ENCODE results near the gene KRT23. TPM values are rescaled to one million over a fixed set of nuclear protein-coding genes. Genes with fewer than 3 reads are reported as not detected.
A peak's percentile ranks its signal among the peaks of the same experiment; 100 is the strongest.

The KRT23 gene
- total RNA-seq, 2 donors from 2014 or later = 0.24 to 0.37 TPM

DNA sequence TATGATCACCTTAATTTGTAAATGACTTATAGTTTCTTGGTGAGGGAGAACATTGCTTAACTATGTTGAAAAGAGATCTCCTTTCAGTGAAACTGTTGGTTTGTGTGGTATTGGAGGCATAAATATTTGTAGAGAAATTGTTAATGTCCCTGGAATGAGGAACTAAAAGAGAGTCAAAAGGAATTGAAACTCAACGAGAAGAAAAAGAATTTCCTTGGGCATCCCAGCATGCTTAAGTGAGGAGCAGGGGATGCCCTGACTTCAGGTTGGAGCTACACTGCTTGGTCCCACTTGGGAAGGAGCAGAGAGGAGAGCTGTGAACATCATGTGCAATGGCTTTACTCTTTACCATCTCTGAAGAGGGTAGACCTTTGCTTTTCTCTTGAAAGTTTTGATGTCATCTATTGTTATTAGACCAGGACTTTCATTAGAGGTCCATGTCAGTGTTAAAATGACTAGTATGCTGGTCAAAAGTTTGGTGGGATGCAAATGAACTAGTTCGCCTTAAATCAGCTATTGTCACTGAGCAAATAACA lies 21.7 kb downstream of the KRT23 start:
- intact Hi-C loops (cut with DNase I) = no loop called here
- DNase-seq (ENCODE audit: low spot score) = no peak

DNA sequence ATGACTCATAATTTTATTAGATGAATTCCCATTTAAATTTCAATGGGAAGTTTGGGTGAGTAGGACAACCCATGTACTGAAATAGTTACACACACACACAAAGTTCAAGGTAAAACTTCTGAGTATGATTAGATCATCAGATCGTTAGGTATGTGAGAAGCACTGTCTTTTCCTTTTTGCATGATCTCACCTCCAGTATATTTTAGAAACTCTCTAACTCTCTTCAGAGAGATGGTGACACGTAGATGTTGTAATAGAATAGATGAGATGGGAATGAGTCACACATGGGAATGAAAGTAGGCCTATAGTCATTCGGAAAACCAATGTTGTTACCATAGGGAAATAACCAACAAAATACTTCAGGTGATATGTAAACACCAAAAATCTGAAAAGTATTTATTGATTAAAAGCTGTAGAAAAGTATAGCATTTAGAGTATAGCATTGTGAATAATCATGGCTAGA lies 22.2 kb downstream of the KRT23 start:
- intact Hi-C loops (cut with DNase I) = no loop called here
- no peak for DNase-seq (ENCODE audit: low spot score)

DNA sequence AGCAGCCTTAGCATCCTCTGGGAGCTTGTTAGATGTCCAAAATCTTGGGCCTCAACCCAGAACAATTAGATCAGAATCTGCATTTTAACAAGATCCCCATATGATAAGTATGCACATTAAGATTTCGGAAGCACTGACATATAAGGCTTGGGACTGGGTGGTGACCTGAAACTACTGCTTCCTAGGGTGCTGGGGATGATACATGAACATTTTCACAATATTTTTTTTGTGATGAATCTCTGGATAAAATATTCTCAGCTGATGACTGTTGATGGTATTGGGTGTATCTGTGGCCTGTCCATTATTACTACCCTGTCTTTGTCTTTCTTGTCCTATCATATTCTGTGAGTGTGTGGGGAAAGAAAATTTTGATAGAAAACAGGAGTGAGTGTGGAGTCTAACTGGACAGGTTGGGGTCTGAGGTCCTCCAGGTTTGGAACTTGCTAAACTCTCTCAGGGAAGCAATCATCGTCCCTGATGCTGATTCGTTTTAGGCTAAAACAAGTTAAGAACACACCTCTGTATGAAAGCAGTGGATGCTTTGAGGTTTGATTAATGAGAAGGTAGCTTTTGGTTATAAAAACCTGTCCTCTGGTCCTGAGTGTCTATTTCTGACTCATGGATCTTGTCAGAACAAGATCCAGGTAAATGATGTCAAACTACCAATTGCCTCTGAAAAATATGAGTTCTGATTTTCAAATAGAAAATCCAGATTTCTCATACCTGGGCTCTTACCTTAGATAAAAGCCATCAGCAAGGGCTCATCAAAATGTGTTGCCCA lies 23.2 kb downstream of the KRT23 start:
- no peak for DNase-seq (ENCODE audit: low spot score)
- intact Hi-C loops (cut with DNase I) = no loop called here

DNA sequence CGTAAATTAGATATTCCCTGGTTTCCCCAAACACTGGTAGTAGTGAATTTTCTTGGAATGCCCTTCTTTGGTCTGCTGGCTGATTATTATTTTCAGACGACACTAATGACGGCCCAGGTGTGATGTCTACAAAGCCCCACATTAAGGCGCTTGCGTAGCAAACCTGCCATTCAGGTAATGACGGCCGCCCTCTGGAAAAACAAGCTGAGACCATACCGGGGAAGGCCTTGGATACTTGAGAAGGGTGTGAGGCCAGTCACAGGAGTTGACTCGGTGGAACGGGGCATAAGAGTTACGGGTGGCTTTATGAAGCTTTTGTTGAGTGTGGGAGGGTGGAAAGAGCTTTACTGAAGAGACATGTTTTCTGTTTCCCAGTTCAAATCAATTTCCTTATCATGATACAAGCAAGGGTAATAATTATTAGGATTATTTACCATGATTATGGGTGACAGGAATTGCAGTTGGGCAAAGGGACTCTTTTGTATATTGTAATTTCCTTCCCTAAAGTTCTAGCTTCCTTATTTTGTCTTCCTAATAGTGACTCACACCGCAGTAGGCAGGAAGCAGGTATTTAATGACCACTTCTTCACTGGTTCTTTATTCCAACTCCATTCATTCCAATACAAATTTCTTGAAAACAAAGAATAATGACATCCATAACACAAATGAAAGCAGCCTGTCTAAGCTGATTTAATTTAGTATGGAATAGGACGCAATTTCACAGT lies 24.8 kb downstream of the KRT23 start:
- intact Hi-C loops (cut with DNase I) = no loop called here
- DNase-seq (ENCODE audit: low spot score) = no peak

DNA sequence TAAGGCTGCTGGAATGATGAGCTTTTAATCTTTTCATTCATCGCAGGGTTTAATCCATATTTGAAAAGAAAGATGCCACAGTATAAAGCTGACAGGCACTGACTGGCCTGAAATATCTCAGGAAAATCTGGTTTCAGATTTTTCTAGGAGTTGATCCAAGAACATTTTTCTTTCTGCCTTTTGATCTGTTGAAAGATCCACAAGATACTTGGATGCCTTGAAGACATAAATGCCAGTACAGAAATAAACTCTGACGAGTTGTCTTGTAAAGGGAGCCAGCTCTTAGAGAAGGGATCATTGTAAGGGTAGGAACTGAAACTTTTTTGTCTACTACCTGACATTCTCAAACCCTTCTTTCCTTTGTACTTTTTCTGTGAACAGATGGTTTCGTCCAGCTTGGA lies 27.0 kb downstream of the KRT23 start:
- intact Hi-C loops (cut with DNase I) = no loop called here
- no peak for DNase-seq (ENCODE audit: low spot score)

DNA sequence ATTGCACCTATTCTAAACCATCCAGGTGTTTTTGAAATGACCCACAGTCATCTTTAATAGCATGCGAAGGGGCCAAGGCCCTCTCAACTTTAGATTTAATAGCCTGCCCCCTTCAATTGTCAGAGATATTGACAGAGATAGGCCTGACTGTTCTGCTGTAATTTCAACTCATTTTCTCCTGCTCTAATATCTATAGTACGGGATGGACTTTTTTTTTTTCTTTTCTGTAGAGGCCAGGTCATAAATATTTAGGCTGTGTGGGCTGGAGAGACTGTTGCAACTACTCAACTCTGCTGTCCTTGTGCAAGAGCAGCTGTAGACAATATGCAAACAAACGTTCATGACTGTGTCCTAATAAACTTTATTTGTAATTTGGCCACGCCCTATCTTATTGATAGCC lies 27.7 kb downstream of the KRT23 start:
- intact Hi-C loops (cut with DNase I) = loop anchor here (5.0 to 10.0 kb wide), 5 partner anchors 415 to 755 kb away; no protein-coding TSS in a partner anchor
- DNase-seq (ENCODE audit: low spot score) = no peak

DNA sequence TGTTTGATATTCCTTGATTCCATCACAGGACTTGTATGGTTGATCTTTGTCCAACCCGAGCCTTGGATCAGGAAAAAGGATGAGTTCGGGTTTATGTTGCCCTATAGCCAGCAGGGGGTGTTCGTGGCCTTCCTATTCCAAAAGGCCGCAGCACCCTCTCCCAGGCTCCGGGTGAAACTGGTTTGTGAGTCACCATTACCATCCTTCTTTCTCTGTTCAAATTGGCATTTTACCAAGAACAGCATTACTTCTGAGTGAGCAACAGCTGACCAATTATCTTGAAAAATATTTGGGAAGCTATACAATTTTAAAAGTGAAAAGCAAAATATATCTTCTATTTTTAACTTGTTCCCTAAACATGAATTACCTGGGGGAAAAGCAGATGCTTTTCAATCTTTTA lies 28.1 kb downstream of the KRT23 start:
- DNase-seq (ENCODE audit: low spot score) = peak; percentile 92
- intact Hi-C loops (cut with DNase I) = loop anchor here (5.0 to 10.0 kb wide), 5 partner anchors 415 to 755 kb away; no protein-coding TSS in a partner anchor

DNA sequence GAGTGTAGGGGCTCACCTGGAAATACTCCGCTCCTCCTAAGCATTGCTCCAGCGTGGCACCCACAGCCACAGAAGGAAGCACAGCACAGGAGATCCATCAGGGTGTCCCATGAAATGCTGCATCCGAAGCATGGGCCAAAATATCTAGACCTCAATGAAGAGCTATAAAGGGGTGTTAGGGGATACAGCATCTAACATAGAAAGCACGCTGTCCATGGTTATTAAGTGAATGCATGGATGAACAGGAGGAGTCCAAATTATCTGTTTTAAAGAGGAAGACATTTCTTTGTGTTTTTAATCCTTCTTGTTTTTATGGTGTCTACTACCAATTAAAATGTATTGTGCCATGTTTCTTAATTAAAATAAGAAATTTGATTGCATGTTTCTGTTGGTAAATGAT lies 30.8 kb downstream of the KRT23 start:
- DNase-seq (ENCODE audit: low spot score) = no peak
- intact Hi-C loops (cut with DNase I) = loop anchor here (5.0 to 10.0 kb wide), 5 partner anchors 418 to 758 kb away; no protein-coding TSS in a partner anchor

DNA sequence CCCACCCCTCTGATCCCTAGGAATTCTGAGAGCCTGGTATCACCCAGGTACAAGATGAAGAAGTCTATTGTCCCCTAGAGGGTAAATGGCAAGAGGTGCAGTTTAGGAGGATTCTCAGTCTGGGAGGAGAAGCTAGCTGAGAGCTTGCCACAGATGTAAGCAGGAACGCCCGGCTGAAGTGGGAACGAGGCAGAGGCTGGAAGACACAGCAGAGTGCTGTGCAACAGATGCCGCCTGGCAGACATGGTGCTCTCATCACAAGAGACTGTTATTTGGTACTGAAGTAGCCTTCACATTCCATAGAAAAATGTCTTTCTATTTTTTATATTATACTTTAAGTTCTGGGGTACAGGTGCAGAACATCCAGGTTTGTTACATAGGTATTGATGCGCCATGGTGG lies 32.1 kb downstream of the KRT23 start:
- intact Hi-C loops (cut with DNase I) = loop anchor here (5.0 to 10.0 kb wide), 5 partner anchors 419 to 759 kb away; no protein-coding TSS in a partner anchor
- no peak for DNase-seq (ENCODE audit: low spot score)

DNA sequence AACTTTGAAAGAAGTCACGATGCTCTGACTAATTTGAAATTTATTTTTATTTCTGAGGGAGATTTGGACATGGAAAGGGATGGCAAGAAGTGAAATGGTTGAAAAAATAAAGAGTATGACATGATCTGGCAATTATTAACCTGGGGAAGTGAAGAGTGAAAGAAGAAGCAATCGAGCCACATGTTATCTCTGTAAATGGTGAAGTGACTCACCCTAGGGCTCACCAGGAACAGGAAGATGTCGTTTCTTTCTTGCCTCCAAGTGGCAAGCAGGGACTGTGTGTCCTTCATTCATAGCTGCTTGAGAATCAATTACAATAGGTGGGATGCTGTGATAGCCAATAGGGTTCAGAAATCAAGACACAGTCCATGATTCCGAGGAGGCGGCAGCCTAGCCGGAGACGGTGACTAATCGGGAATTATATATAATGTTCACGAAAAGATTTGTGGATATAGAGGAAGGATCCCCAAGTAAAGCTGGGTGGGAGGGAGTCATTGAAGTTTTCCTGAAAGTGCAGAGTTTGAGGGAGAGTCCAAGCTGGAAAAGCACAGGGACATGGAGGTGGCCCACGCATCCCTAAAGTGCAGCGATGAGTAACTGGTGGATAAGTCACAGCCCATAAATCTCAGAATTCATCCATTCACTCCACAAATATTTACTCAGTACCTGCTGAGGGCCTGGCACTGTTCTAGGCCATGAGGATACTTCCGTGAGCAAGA lies 34.2 kb downstream of the KRT23 start:
- intact Hi-C loops (cut with DNase I) = loop anchor here (10.0 kb wide), 3 partner anchors 422 to 762 kb away; no protein-coding TSS in a partner anchor
- no peak for DNase-seq (ENCODE audit: low spot score)

DNA sequence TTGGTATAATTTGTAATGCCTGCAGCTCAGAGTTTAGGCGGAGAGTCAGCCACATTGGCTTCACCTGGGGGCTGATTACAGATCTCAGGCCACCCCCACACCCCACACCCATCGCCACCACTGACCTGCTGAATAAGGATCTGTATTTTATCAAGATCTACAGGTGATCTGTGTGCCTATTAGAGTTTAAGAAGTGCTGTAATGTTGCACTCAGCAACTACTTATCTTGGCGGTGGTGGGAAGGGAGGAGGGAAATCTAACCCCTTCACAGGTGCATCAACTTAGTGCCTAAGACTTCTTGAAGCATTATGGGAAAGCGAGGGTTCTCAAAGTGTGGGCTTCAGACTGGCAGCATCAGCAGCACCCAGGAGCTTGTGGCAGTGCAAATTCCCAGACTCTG lies 34.9 kb downstream of the KRT23 start:
- intact Hi-C loops (cut with DNase I) = loop anchor here (10.0 kb wide), 3 partner anchors 422 to 762 kb away; no protein-coding TSS in a partner anchor

DNA sequence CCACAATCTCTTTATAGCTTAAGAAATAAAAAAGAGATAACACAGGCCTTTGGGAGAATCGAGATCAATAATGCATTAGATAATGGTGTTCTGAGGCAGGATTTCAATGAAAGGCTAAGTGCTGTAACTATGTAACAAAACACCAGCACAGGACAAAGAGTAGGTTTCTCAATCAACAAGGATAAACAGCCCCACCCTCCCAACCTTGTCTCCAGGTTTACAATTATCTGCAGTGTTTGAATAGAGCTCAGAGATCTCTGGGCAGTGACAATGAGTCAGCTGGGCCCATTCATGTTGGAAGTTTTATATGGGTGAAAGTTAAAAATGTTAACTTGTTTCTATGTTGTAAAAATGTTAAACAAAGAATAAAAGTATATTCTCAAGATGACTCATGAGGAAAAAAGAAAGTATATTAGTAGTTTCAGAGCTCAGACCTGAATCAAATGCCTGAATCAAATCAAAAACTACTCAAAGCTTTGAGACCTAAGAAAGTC lies 35.4 kb downstream of the KRT23 start:
- intact Hi-C loops (cut with DNase I) = loop anchor here (10.0 kb wide), 3 partner anchors 423 to 763 kb away; no protein-coding TSS in a partner anchor
- no peak for DNase-seq (ENCODE audit: low spot score)

More for the DNA sequence above, 34.9 kb downstream of the KRT23 start:
- no peak for DNase-seq (ENCODE audit: low spot score)

DNA sequence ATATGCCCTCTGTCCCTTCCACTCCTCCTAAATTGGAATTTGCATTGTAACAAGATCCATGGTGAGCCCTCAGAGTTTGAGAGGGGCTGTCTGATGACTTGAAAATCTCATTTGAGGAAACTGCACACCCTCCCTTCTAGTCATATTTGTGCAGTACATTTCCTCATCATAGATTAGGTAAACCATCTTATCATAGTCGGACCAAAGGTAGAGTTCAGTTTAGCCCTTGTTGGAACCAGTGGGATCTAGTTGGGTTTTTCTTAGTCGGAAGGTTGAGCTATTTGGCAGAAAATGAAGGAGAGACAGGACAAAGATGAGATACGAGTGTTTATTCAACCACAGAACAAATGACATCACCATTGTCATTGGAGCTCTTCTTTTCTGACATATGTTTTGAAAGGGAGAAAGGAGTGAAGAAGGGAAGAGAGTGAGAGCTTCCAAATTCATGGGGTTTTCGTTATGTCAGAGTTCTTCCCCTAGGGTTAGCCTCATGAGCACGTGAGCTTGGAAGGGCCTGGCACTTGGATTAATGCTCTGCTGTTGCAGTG lies 36.6 kb downstream of the KRT23 start:
- no peak for DNase-seq (ENCODE audit: low spot score)
- intact Hi-C loops (cut with DNase I) = loop anchor here (10.0 kb wide), 3 partner anchors 424 to 764 kb away; no protein-coding TSS in a partner anchor

DNA sequence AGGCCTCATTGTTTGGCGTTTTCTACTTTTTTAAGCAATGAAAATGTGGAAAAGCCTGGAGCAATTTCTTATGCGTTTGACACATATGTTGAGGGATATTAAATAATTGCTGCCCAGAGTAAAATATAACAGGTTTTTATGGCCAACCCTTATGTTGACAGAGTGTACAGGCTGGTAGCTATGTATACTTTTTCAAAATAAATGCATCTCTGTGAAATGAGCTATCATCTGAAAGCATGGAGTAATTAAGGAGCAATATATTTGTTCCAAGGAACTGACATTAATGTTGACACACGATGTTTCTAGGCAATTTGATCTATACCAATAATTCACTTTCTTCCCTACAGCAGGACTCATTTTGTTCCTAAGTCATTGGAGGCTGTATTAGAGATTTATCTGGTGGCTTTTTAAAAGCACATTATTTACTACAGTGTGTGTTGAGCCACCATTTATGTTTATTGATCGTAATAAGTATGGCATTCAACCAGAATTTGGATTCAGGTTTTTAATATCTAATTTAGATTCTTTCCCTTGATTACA lies 40.5 kb downstream of the KRT23 start:
- intact Hi-C loops (cut with DNase I) = no loop called here
- no peak for DNase-seq (ENCODE audit: low spot score)

DNA sequence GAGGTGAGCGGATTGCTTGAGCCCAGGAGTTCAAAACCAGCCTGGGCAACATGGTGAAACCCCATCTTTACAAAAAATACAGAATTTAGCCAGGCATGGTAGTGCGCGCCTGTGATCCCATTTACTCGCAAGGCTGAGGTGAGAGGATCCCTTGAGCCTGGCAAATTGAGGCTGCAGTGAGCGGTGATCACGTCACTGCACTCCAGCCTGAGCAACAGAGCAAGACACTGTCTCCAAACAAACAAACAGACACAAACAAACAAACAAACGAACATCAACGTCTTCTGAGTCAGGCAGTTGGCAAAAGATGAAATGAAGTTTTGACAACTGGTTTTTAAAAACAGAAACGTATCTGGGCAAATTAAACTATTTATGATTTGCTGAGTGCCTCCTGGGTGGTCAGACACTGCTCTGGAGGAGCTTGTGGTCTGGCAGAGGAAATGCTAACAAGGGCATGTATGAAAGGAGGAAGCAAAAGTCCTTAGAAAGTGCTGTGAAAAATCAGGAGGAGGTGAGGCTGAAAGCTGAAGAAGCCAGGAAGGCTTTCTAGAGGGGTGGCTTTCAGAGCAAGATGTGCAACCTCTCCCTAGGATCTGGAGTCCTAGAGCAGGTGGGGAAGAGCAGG lies 42.2 kb downstream of the KRT23 start:
- intact Hi-C loops (cut with DNase I) = no loop called here
- DNase-seq (ENCODE audit: low spot score) = no peak

DNA sequence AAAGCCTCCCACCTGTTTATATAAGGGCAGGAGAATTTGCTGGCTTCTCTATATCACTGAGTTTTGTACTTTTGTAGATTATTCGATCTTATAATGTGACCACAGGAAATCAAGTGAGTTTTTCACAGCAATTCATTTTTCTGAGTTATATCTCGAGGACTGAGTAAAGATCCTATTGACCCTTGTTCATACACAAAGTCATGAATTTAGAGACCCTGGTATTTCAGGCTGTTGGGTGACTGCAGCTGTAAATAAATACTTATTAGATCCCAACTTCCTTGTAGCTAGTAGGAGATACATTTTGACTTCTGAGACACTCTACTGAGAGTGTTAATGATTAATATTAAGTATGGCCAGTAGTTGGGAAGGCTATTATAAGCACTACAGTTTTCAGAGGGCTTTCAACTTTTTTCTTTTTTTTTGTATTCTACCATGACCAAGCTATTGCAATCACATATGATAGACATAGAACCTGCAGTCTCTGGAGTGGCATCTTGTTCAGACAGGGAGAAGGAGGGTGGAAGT lies 49.2 kb downstream of the KRT23 start:
- no peak for DNase-seq (ENCODE audit: low spot score)
- intact Hi-C loops (cut with DNase I) = no loop called here

DNA sequence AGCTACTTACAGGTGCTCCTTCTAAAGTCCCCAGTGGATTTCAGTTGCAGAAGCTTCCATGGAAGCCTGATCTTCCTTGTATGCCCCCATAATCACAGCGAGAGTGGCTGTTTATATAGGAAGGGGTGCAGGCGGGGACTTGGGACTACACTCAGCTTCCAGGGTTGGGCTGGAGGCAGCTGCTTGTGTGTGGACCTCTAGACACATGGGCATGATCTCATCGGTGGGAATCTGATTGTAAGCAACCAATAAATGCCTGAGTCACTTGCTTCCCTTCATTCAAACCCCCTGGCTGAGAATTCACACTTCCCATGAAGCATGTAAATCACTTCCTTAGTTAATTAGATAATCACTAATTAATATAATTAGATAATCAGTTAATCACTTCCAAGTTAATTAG lies 51.4 kb downstream of the KRT23 start:
- intact Hi-C loops (cut with DNase I) = no loop called here
- DNase-seq (ENCODE audit: low spot score) = no peak
